ENCODE results near the gene PTPRB. TPM values are rescaled to one million over a fixed set of nuclear protein-coding genes. Genes with fewer than 3 reads are reported as not detected.

PTPRB gene
- total and polyA plus RNA-seq, 2 of the 8 experiments (the other 6 are each of a cell fraction or from before 2014, with no cell fraction given) = 0.36 to 0.58 TPM

DNA sequence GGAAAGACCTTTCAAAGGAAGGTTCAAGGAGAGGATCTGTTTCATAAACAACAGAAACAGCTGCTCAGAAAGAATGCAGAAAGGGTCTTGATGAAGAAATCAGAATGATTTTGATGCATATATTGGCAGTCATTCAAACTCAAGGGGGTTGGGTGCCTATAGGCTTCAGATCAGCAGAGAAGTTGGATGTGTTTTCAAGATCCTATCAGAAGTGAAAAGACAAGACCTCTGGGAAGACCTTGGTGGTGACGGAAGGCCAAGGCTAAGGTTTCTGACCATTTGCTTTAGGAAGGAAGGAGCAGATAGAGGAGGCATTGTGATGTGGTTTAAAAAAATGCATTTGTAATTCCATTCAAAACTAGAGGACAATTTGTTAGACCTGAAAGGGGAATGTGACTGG, 15.2 kb upstream of the PTPRB start (continued):
- TF ChIP-seq, protein P1, sequence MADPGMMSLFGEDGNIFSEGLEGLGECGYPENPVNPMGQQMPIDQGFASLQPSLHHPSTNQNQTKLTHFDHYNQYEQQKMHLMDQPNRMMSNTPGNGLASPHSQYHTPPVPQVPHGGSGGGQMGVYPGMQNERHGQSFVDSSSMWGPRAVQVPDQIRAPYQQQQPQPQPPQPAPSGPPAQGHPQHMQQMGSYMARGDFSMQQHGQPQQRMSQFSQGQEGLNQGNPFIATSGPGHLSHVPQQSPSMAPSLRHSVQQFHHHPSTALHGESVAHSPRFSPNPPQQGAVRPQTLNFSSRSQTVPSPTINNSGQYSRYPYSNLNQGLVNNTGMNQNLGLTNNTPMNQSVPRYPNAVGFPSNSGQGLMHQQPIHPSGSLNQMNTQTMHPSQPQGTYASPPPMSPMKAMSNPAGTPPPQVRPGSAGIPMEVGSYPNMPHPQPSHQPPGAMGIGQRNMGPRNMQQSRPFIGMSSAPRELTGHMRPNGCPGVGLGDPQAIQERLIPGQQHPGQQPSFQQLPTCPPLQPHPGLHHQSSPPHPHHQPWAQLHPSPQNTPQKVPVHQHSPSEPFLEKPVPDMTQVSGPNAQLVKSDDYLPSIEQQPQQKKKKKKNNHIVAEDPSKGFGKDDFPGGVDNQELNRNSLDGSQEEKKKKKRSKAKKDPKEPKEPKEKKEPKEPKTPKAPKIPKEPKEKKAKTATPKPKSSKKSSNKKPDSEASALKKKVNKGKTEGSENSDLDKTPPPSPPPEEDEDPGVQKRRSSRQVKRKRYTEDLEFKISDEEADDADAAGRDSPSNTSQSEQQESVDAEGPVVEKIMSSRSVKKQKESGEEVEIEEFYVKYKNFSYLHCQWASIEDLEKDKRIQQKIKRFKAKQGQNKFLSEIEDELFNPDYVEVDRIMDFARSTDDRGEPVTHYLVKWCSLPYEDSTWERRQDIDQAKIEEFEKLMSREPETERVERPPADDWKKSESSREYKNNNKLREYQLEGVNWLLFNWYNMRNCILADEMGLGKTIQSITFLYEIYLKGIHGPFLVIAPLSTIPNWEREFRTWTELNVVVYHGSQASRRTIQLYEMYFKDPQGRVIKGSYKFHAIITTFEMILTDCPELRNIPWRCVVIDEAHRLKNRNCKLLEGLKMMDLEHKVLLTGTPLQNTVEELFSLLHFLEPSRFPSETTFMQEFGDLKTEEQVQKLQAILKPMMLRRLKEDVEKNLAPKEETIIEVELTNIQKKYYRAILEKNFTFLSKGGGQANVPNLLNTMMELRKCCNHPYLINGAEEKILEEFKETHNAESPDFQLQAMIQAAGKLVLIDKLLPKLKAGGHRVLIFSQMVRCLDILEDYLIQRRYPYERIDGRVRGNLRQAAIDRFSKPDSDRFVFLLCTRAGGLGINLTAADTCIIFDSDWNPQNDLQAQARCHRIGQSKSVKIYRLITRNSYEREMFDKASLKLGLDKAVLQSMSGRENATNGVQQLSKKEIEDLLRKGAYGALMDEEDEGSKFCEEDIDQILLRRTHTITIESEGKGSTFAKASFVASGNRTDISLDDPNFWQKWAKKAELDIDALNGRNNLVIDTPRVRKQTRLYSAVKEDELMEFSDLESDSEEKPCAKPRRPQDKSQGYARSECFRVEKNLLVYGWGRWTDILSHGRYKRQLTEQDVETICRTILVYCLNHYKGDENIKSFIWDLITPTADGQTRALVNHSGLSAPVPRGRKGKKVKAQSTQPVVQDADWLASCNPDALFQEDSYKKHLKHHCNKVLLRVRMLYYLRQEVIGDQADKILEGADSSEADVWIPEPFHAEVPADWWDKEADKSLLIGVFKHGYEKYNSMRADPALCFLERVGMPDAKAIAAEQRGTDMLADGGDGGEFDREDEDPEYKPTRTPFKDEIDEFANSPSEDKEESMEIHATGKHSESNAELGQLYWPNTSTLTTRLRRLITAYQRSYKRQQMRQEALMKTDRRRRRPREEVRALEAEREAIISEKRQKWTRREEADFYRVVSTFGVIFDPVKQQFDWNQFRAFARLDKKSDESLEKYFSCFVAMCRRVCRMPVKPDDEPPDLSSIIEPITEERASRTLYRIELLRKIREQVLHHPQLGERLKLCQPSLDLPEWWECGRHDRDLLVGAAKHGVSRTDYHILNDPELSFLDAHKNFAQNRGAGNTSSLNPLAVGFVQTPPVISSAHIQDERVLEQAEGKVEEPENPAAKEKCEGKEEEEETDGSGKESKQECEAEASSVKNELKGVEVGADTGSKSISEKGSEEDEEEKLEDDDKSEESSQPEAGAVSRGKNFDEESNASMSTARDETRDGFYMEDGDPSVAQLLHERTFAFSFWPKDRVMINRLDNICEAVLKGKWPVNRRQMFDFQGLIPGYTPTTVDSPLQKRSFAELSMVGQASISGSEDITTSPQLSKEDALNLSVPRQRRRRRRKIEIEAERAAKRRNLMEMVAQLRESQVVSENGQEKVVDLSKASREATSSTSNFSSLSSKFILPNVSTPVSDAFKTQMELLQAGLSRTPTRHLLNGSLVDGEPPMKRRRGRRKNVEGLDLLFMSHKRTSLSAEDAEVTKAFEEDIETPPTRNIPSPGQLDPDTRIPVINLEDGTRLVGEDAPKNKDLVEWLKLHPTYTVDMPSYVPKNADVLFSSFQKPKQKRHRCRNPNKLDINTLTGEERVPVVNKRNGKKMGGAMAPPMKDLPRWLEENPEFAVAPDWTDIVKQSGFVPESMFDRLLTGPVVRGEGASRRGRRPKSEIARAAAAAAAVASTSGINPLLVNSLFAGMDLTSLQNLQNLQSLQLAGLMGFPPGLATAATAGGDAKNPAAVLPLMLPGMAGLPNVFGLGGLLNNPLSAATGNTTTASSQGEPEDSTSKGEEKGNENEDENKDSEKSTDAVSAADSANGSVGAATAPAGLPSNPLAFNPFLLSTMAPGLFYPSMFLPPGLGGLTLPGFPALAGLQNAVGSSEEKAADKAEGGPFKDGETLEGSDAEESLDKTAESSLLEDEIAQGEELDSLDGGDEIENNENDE (IDR thresholded peaks at IDR 0.05; ENCODE audit: insufficient replicate concordance, low read length) = no peak
- no peak for TF ChIP-seq SP1 (IDR thresholded peaks at IDR 0.05; ENCODE audit: low read depth, low read length)
- no peak for TF ChIP-seq PHF8 (conservative IDR thresholded peaks at IDR 0.05; ENCODE audit: low read depth, low read length)

Measured in H1 (cell line).